Activated CD4-positive, alpha-beta T cell treated with anti-CD3 and anti-CD28 coated beads, Interleukin-2, amount 50 U/mL, for 4 hours (primary cell): Measurements from ENCODE around the gene ACLY.
"Not testable (repeated sequence)": the region's sequence is repeated elsewhere in the genome, so short reads cannot be mapped to it uniquely, and the experiment has no call there.

Experiments
- DNase-seq, 2 experiments: peaks; one replicate each; pipeline ENCODE4 v3.0.0-alpha.2; 2020

ACLY gene

DNA sequence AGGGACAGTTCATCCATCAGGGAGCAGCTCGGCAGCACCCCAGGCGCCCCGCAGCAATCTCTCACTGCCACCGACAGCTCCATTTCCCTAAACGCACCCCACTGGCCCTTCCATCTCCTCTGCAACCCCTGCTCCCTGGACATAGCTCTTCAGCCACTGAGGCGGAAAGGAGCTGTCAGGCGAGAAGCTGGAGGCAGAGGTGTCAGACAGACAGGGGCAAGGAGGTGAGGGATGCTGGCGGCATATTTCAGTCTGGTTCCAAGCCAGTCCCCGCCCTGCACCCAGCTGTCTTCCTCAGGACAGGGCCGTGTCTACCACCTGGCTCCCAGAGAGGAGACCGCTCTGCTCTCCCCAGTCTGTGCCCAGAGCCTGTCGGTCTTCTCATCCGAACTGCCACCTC is 9.7 kb downstream of the ACLY start:
- no peak for DNase-seq

DNA sequence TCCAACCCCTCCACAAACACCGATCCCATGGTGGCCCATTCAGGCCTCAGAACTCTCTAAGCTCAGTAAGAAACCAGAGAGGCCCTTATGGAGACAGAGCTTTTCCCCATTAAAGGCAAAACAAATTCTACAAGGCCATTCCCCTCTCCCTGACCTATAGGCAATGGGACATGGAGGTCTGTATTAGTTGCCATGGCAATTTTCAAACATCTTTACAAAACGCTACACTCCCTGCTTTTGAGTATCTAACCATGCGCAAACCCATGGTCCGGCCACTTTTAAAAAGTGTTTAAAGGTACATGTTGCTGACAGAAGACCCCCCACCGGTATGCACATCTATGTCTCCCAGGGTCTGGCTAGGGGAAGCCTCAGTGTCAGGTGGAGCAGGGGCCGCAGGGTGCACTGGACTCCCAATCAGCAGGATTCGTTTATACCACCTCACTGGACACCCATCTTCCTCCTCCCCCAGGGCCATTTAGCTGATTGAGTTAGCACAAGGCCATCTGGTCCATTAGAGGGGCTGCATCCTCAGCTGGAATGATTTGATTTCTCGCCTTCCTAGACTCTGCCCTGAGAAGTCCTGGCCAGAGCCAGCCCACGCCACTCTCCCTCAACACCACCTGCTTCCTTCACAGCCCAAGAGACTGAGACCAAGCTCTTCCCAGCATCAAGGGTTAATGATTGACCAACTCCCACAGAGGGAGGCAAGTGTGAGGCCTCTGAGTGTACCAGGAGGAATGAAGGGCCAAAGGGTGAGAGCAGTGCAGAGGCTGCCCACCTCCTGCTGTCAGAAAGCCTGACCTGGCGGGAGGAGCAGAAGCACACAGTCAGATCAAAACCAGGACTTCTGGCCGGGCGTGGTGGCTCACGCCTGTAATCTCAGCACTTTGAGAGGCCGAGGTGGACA is 10.9 kb downstream of the ACLY start:
- DNase-seq, result no peak

DNA sequence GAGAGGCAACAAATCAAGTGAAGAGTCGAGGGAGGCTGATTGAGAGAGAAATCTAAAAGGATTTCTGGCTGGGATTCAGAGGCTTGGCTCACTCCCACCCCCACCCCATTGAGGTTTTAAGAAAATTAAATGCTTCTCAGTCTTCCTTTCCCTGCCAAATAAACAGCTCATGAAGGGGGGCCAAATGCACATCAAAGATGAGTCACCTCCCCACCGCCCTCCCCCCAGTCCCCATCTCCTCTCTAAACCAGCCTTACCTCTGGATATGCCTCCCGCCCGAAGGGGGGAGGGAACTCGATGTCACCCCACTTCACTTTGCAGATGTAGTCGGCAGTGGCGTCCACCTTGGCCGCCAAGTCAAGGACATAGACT is 11.6 kb downstream of the ACLY start:
- DNase-seq, result no peak

DNA sequence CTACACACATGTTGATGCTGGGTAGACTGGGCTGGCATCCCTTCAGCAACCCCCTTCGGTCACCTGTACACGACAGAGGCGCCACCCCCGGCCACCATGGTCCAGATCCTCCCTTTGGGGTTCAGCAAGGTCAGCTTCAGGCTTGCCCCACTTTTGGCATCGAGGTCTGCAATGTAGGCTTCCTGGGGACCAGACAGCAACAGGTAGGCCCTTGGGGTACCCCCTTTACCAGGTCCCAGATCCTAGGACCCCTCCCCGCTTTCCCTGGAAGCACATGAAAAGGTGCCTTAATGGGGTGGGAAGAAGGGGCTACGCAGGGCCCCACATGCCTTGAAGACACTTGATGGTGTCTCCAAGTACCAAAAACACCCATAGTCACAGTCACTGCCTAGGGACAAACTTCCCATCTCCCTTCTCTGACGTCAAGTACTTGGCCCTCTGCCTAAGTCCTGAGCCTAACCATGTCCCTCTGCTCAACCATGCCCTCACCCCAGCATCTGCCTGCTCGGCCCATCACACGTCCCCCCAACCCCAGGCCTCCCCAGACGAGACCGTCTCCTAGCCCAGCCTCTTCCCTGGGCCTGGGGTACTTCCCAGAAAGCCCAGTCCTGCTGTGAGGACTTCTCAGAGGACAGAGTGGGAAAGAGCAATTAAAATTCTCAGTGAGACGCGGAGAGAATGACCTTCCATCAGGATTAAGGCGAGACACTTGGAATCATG is 12.1 kb downstream of the ACLY start:
- no peak for DNase-seq

DNA sequence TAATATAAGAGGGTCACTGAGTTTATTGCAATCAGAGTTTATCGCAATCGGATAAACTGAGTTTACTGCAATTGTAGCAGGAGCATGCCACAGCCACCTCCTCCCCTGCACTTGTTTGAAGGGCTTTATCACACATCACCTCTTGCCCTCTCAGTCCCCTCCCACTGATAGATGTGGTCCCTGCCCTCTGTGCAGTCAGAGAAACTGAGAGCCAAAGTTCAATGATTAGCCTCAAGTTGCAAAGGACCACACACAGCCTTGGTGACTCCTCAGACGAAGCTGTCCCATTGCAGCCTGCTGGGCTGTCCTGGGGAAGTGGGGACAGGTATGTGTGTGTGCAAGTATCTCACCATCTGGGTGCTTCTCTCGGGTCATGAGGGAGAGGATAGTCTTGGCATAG is 13.6 kb downstream of the ACLY start:
- no peak for DNase-seq

DNA sequence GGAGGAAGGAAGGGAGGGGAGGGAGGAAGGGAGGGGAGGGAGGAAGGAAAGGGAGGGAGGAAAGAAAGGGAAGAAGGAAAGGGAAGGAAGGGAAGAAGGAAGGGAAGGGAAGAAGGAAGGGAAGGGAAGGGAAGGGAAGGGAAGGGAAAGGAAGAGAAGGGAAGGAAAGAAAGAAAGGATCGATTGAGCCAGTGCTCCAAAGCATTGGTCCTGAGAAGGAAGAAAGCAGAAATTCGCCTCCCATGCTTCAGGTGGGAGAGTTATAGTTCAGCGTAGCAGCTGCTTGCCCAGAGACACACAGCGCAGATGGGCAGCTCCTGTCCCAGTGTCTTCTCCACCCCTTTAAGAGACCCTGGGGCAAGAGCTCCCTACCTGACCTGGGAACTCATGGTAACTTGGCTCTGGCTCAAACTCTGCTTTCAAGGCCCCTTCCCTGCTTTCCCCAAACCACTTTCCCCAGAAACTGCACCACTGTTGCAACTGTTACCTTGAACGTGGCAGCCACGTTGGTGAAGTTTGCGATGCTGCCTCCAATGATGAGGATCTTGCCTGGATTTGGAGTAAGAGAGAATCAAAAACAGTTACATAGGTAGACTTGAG is 14.4 kb downstream of the ACLY start:
- DNase-seq, result no peak

DNA sequence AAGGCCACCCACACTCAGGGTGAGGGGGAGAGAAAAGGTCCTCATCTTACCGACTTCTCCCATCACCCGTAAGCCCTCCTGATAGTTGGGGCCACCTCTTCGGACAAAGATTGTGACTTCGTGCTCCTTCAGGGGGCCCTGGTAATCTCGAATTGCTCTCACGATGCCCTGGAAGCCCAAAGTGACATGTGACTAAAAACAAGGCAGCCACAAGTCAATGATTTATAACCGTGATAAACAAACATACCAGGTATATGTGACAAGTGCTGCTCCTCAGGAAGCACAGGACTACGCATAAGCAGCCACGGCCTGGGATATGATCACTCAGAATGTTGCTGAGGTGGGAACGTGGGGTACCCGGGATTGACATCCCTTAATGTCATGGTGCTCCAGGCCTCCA is 17.1 kb downstream of the ACLY start:
- no peak for DNase-seq

DNA sequence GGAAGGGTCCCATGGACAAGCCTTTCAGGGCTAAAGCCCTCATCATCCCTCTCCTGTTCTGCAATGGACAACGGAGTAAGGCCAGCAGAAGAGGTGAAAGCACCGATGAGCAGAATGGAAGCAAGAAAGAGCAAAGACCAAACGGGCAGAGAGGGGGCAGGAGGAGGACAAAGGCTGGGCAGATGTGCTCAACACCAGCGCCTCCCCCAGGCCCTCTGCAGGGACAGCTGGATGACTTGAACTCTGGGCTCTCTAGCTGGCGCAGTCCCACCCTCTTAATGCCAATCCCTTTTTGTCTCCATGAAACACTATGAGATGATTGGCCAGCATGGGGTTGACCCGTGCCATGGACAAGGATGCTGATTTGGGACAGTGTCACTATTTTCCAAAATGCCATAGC is 22.0 kb downstream of the ACLY start:
- DNase-seq, result no peak

DNA sequence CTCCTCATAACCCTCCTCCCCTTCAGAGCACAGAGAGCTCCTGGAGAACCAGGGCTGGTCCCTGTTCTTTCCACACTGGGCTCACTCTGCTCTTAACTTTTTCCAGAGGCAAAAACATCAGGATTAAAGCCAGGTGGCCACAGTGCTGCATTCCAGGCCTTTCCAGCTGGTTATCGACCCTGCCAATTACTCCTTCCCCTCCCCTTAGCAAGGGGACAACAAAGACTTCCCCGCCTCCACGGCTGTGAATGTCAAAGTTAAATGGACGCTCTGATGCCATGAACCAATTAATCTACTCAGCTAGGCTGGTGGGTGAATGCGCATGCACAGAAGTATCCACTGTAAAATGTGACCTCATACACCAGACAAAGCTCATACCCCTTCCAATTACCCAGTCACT is 23.1 kb downstream of the ACLY start:
- DNase-seq, result no peak

DNA sequence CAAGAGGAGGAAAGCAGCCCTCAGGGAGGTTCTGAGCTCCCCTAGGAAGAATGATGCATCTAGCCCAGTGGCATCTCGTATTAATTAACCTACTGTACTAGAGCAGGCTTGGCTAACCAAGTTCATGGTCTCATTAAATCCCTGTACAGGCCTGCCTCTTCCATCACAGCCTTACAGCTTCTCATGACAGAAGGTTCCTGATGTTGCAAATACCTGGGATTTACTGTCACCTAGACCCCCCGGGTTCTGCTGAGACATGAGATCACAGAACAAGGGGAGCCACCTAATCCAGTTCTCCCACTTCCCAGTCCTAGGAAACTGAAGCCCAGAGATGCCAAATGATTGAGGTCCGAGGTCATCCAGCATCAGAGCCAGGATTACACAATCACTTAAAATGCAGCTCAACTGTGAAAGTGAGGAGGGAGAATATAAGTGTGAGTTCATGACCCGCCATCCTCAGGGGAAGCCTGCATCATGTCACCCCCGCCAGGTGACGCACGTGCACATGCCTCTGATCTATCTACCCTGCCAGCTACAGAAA is 23.9 kb downstream of the ACLY start:
- DNase-seq, result no peak

DNA sequence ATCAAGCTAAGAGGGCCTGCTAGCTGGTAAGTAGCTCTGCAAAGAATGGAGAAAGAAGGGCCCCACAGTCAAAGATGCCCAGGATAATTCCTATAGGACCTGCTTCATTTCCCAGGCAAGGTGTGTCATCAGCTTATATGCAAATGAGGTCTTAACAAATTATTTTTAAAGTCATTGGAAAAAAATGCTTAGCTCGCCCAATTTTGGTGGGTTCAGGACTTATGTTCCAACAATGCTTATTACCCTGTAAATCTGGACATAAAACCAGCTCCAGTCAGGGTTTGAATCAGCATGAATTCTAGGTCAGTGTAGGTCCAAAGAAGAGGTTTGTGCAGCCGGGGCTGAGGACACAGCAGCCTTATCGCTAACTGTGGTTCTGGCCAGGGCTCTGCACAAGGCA is 25.4 kb downstream of the ACLY start:
- no peak for DNase-seq

DNA sequence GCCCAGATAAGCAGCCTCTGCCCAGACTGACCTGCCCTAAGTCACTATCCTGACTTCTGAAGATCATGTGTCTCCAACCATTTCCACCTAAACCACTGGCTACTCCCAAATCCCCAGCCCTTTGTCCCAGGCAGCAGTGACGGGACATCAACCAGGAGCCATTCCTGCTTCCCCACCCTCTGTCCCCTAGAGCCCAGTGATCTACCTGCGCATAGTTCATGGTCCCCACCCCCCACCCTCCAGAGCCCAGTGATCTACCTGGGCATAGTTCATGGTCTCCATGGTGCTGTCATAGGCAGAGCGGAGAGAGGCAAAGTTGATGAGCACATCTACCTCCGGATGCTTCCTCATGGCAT is 26.8 kb downstream of the ACLY start:
- DNase-seq, result no peak

DNA sequence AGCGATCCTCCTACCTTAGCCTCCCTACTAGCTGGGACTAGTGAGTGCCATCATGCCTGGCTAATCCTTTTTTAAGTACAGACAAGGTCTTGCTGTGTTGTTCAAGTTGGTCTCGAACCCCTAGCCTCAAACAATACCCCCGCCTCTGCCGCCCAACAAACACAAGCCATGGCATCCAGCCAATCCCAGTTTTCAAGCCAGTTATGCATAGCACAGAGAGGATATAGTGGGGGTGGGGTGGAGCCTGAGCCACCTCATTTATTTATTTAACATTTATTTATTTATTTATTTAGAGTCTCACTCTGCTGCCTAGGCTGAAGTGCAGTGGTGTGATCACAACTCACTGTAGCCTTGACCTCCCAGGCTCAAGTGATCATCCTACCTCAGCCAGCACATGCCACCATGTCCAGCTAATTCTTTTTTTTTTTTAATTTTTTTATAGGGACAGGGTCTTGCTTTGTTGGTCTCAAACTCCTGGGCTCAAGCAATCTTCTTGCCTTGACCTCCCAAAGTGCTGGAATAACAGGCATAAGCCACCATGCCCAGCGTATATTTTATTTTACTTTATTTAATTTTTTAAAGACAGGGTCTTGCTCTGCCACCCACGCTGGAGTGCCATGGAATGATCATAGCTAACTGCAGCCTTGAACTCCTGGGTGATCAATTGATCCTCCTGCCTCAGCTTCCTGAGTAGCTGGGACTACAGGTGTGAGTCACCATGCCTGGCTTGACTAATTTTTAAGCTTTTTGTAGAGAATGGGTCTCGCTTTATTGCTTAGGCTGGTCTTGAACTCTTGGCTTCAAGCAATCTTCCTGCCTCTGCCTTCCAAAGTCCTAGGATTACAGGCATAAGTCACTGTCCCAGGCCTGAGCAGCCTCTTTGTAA is 27.4 kb downstream of the ACLY start:
- no peak for DNase-seq

DNA sequence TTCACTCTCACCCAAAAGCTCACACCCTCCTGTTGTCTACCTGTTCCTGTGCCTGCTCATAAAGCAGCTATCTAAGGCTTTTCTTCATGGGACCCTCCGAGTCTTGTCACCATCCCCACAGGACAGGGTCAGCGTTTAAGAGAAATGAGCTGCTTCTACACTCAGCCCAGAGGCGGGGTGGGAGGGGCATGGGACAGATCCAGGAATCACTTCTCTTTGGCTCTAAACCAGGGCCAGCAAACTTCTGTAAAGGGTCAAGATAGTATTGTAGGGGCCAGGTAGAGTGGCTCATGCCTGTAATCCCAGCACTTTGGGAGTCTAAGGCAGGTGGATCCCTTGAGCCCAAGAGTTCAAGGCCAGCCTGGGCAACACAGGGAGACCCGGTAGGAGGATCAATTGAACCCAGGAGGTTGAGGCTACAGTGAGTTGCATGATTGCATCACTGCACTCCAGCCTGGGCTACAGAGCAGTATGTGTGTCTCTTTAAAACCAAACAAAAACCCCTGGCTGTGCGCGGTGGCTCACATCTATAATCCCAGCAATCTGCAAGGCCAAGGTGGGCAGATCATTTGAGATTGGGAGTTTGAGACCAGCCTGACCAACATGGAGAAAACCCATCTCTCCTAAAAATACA is 30.3 kb downstream of the ACLY start:
- DNase-seq, result no peak

DNA sequence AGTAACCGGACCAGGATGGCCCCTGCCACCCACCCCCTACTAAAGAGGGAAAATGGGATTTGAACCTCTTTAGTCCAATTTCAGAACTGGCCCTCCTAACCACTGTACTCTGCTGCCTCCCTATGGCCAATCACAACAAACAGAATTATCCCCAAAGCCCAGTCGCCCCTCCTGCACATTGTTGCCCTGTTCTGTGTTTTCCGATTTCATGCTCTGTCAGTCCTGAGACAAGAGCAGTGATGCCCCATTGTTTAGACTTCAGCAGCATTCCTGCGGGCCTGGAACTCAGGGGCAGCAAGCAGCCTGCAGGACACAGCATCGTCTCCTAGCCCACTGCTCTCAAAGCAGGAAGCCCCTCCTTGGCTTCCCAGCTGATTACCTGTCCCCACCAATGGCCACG is 33.0 kb downstream of the ACLY start:
- no peak for DNase-seq

DNA sequence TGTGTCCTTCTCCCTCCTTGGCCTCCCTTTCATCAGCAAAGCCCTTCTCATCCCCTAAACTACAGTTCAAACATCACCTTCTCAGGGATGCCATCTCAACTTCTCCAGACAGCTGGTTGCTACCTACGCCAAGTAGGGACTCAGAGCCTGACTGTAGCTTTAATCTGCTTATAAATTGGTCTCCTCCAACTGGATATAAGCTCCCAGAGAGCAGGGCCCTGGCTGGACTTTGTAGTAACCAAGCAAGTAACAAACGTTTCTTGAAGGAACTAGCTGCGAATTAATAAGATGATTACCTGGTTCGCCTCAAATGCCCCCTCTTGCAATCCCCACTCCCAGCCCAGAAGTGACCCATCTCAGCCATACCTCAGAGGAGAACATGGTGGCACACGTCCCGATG is 36.0 kb downstream of the ACLY start:
- no peak for DNase-seq

DNA sequence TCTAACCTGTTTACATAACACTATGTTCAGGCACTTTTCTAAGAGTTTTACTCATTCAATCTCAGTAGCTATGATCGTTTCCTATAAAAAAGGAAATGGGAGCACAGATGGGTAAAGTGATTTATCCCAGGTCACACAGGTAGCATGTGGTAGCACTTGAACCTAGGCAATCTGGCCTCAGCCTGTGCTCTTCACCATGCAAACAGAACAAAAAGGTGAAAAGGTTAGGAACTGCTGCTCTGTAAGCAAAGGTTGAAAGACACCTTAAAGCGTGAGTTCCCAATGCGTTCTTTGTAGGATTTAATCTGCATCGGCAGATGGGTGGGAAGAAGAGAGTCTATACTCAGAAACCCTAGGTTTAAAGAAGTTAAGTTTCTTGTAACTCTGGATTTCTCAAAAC is 38.6 kb downstream of the ACLY start:
- no peak for DNase-seq

DNA sequence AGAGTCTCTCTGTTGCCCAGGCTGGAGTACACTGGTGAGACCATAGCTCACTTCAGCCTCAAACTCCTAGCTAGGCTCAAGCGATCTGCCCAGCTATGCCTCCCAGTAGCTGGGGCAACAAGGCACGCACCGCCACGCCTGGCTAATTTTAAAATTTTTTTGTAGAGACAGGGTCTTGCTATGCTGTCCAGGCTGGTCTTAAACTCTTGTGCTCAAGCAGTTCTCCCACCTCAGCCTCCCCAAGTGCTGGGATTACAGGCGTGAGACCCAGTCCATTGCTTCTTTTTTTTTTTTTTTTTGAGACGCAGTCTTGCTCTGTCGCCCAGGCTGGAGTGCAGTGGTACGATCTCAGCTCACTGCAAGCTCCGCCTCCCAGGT is 44.5 kb downstream of the ACLY start:
- DNase-seq, result not testable (repeated sequence)

DNA sequence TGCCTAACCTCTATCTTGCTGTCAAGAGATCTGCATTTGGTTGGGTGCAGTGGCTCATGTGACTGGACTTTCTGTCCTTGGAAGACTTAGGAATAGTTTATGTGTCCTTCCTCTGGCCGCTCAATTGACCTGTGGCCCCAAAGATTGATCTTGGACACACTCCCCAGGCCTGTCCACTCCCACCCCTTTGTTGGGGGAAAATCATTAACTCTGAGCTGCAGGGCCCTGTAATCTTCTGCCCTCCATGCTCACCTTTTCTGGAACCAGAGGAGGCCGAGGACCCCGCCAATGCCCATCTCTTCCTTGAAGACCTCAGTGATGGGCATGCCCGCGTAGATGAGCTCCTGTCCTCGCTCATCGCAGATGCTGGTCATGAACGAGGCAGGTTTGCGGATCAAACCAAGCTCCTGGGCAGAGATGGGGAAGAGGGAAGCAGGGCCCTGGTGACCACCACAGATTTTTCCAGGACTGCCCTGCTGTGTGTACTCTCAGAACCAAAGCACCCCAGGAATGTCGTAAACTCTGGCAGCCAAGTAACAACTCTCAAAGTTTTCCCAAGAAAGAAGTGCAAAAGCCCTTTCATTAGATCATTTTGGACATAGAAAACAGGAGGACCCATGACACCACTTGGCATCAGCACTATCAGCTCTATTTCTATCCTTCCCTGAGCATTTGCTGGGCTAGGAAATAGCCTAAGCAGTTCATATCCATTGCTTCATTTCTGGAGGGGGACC is 45.0 kb downstream of the ACLY start:
- DNase-seq, result no peak

DNA sequence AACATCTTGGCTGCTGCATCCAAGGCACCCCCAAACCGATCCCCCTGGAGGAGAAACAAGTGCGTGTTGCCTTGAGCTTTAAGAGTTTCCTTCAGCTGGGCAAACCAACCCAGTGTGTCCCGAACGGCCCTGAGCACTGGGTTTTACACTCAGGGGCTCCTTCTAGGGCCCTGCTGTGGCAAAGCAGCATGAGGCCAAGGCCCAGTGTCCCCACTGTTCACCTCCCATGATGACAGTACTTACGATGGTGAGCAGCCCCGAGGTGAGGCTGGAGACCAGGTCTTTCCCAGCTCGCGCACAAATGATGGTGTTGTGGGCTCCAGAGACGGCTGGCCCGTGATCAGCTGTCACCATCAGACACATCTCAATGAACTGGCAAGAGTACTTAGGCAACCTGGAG is 47.0 kb downstream of the ACLY start:
- no peak for DNase-seq

DNA sequence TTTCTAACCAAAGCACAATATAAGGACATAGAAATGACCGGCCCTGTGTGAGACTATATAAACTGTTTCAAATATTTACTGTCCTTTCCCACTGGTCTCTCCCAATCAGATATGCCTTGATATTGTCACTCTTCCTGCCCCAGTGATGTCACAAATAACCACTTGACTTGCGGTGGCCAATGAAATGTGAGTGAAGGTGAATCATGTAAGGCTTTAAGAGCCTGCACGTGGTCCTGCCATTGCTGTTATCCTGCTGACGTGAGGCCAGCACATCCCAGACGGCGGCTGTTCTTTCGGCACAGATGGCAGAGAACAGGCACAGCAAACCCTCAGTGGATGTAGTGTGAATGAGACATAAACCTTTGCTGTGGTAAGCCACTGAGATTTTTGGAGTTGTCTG is 48.1 kb downstream of the ACLY start:
- DNase-seq, result no peak

DNA sequence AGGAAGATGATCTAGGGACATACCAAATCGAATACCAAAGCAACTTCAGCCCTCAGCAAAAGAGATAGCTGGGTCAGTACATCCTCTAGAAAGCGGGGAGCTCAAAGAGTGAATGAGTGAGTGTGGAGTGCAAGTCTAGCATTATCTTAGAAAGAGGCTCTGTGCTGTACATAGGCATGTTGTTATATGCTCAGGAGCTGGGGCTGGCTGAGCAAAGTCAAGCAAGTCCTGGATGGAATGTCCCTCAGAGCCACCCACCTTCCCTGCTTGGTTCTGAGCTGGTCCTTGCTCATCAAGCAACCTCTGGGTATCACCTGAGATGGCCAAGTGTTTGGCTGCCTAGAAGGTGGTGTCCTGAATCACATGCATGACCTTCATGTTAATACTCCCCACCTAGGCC is 48.7 kb downstream of the ACLY start:
- DNase-seq, result no peak
